ENCODE data around the gene INPP4A.

Gene INPP4A

GRCh38 chr2:98607104-98607503, 162.4 kb downstream of the INPP4A start:
- in situ Hi-C loops (cut with MboI; ENCODE audit: low sequenced_read_pairs), result no loop called here

GRCh38 chr2:98607741-98608115, 163.1 kb downstream of the INPP4A start:
- in situ Hi-C loops (cut with MboI; ENCODE audit: low sequenced_read_pairs), result no loop called here

GRCh38 chr2:98608116-98608961, 163.7 kb downstream of the INPP4A start, which contains the start of the genes COA5 and UNC50:
Gene COA5 (minus strand): TSS chr2:98608512. CDS start chr2:98608405, 107 bp downstream.
Gene UNC50 (plus strand): TSS chr2:98608589. CDS start chr2:98609760, 1,171 bp downstream.
- in situ Hi-C loops (cut with MboI; ENCODE audit: low sequenced_read_pairs), result no loop called here

GRCh38 chr2:98608962-98609604, 164.4 kb downstream of the INPP4A start:
- in situ Hi-C loops (cut with MboI; ENCODE audit: low sequenced_read_pairs), result no loop called here

GRCh38 chr2:98614024-98614739, 169.5 kb downstream of the INPP4A start:
- in situ Hi-C loops (cut with MboI; ENCODE audit: low sequenced_read_pairs), result no loop called here

GRCh38 chr2:98615481-98615880, 170.8 kb downstream of the INPP4A start:
- in situ Hi-C loops (cut with MboI; ENCODE audit: low sequenced_read_pairs), result no loop called here

GRCh38 chr2:98617149-98617548, 172.5 kb downstream of the INPP4A start:
- in situ Hi-C loops (cut with MboI; ENCODE audit: low sequenced_read_pairs), result no loop called here

- in situ Hi-C loops (cut with MboI; ENCODE audit: low sequenced_read_pairs), result no loop called here
These were observed 179.0 kb downstream of the INPP4A start for GRCh38 chr2:98623657-98624056.

GRCh38 chr2:98632351-98632750, 187.7 kb downstream of the INPP4A start:
- in situ Hi-C loops (cut with MboI; ENCODE audit: low sequenced_read_pairs), result no loop called here

- in situ Hi-C loops (cut with MboI; ENCODE audit: low sequenced_read_pairs), result no loop called here
These were observed 189.9 kb downstream of the INPP4A start for GRCh38 chr2:98634406-98635092.

GRCh38 chr2:98637401-98638147, 192.9 kb downstream of the INPP4A start:
- in situ Hi-C loops (cut with MboI; ENCODE audit: low sequenced_read_pairs), result no loop called here

GRCh38 chr2:98643496-98644100, 198.9 kb downstream of the INPP4A start:
- in situ Hi-C loops (cut with MboI; ENCODE audit: low sequenced_read_pairs), result loop anchor here (10.0 kb wide), 1 partner anchor 201 kb away; no protein-coding TSS in a partner anchor

Data from HL-60/S4 treated with phorbol 12-myristate 13-acetate at 8.2 ng/mL for 4 days and 3 days (cell line).